ENCODE measurements around the gene C6orf47. TPM values are rescaled to one million over a fixed set of nuclear protein-coding genes. Genes with fewer than 3 reads are reported as not detected.
A peak's percentile ranks its signal among the peaks of the same experiment; 100 is the strongest.

The C6orf47 gene
- total RNA-seq, 1 experiment from 2014 or later: 19.4 TPM

DNA sequence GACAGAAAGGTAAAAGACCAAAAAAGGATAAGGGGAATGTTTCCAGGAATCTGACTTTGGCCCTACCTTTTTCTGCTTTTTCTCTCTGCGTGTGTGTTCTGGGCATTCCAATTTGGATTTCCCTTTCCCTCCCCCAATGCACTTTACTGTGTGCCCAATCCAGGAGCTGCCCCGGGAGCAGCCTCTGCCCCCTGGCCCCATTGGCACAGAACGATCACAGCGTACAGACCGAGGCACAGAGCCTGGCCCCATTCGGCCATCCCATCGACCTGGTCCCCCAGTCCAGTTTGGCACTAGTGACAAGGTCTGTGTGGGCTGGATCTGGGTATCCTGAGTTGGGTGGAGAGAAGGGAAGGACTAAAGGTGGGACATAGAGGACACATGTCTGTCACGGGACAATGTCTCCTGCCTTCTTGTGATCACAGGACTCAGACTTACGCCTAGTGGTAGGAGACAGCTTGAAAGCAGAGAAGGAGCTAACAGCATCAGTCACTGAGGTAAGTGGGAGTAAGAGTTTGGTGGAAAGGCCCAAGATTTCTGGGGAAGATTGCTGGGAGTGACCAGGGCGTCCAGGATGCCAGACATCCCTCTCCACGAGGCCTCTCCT lies 25.5 kb downstream of the C6orf47 start:
- Histone ChIP-seq H3K9me3 (no peaks in the 10 kb centered on the region), H3K36me3 (ENCODE audit: control insufficient read depth, insufficient read depth, low read length) (peaks cover 5% of the 10 kb centered on the region), H3K27me3 (replicated peaks; ENCODE audit: control insufficient read depth, insufficient read depth, low read length) (no peaks in the 10 kb centered on the region), H3K4me3 (ENCODE audit: low read depth, low read length) (no peak overlapping the region), H3K4me1 (no peaks in the 10 kb centered on the region)
- no peak overlapping the region for H3K4me3 Mint-ChIP-seq (ENCODE audit: unreplicated experiment)
- no peaks in the 10 kb centered on the region for H3K4me1 Mint-ChIP-seq (ENCODE audit: low read depth, unreplicated experiment)
- H3K27me3 Mint-ChIP-seq (ENCODE audit: insufficient read depth, unreplicated experiment): no peaks in the 10 kb centered on the region
- BruUV-seq (replicated peaks): no TSS peak
- CTCF ChIA-PET: interaction anchor here (0.6 kb wide), 1 partner anchor 255 kb away, joined by 3 read pairs; no protein-coding TSS in a partner anchor
- no peak for TF ChIP-seq CTCF (IDR thresholded peaks at IDR 0.05; ENCODE audit: insufficient read depth in 1 of 2, low read depth in 1 of 2, low read length in 1 of 2, severe bottlenecking in 1 of 2, unreplicated experiment in 1 of 2)
- DNase-seq: no peak
- intact Hi-C loops (cut with micrococcal nuclease; ENCODE audit: unreplicated experiment): no loop called here
- H3K36me3 Mint-ChIP-seq (ENCODE audit: insufficient read depth, unreplicated experiment): peaks cover 99% of the 10 kb centered on the region
- POLR2A ChIA-PET: interaction anchor here (0.6 kb wide), 1 partner anchor 54 kb away, joined by 3 read pairs; no protein-coding TSS in a partner anchor
- no peak overlapping the region for H3K27ac Mint-ChIP-seq (ENCODE audit: unreplicated experiment)
- no peaks in the 10 kb centered on the region for H3K9me3 Mint-ChIP-seq (ENCODE audit: unreplicated experiment)

DNA sequence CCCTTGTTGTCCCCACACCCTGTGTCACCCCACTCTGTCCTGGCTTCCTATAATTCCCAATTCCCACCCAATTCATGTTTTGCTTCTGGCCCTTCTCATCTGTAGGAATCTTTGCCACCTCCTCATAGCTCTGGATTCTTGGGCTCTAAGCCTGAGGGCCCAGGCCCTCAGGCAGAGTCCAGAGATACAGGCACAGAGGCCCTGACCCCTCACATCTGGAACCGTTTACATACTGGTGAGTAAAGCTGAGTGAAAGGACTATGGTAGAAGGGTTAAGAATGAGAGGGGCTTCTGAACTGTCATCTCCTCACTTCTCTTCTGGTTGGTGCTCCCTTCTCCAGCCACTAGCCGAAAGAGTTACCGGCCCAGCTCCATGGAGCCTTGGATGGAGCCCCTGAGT lies 26.4 kb downstream of the C6orf47 start:
- Mint-ChIP-seq H3K36me3 (ENCODE audit: insufficient read depth, unreplicated experiment) (peaks cover 99% of the 10 kb centered on the region), H3K27ac (ENCODE audit: unreplicated experiment) (peak overlapping the region; percentile 39), H3K9me3 (ENCODE audit: unreplicated experiment) (no peaks in the 10 kb centered on the region), H3K4me3 (ENCODE audit: unreplicated experiment) (no peak overlapping the region), H3K27me3 (ENCODE audit: insufficient read depth, unreplicated experiment) (no peaks in the 10 kb centered on the region), H3K4me1 (ENCODE audit: low read depth, unreplicated experiment) (no peaks in the 10 kb centered on the region)
- Histone ChIP-seq H3K4me3 (ENCODE audit: low read depth, low read length) (no peak overlapping the region), H3K36me3 (ENCODE audit: control insufficient read depth, insufficient read depth, low read length) (peaks cover 4% of the 10 kb centered on the region), H3K4me1 (no peaks in the 10 kb centered on the region), H3K9me3 (no peaks in the 10 kb centered on the region), H3K27me3 (replicated peaks; ENCODE audit: control insufficient read depth, insufficient read depth, low read length) (no peaks in the 10 kb centered on the region)
- no peak for TF ChIP-seq CTCF (IDR thresholded peaks at IDR 0.05; ENCODE audit: insufficient read depth in 1 of 2, low read depth in 1 of 2, low read length in 1 of 2, severe bottlenecking in 1 of 2, unreplicated experiment in 1 of 2)
- CTCF ChIA-PET: no interaction called here
- no TSS peak for BruUV-seq (replicated peaks)
- DNase-seq: no peak
- POLR2A ChIA-PET: interaction anchor here (0.6 kb wide), 1 partner anchor 90 kb away, joined by 4 read pairs; no protein-coding TSS in a partner anchor
- intact Hi-C loops (cut with micrococcal nuclease; ENCODE audit: unreplicated experiment): no loop called here

DNA sequence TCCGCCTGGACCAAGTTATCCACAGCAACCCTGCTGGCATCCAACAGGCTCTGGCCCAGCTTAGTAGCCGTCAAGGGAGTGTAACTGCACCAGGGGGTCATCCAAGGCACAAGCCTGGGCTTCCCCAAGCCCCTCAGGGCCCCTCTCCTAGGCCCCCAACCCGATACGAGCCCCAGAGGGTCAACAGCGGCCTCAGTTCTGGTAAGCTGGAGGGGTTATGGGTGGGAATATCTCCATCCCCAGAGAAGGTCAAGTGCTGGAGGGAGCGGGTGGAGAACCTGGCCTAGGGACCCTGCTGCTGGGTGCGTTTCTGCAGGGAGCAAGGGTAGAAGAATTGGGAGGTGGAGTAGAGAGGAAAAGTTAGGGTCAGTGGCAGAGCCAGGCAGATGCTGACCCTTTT lies 27.1 kb downstream of the C6orf47 start:
- Histone ChIP-seq H3K4me3 (ENCODE audit: low read depth, low read length) (no peak overlapping the region), H3K4me1 (no peaks in the 10 kb centered on the region), H3K36me3 (ENCODE audit: control insufficient read depth, insufficient read depth, low read length) (peaks cover 3% of the 10 kb centered on the region), H3K9me3 (no peaks in the 10 kb centered on the region), H3K27me3 (replicated peaks; ENCODE audit: control insufficient read depth, insufficient read depth, low read length) (no peaks in the 10 kb centered on the region)
- Mint-ChIP-seq H3K4me3 (ENCODE audit: unreplicated experiment) (no peak overlapping the region), H3K4me1 (ENCODE audit: low read depth, unreplicated experiment) (no peaks in the 10 kb centered on the region), H3K9me3 (ENCODE audit: unreplicated experiment) (no peaks in the 10 kb centered on the region), H3K27ac (ENCODE audit: unreplicated experiment) (no peak overlapping the region), H3K36me3 (ENCODE audit: insufficient read depth, unreplicated experiment) (peaks cover 96% of the 10 kb centered on the region), H3K27me3 (ENCODE audit: insufficient read depth, unreplicated experiment) (no peaks in the 10 kb centered on the region)
- no peak for DNase-seq
- ChIA-PET POLR2A (no interaction called here), CTCF (no interaction called here)
- no peak for TF ChIP-seq CTCF (IDR thresholded peaks at IDR 0.05; ENCODE audit: insufficient read depth in 1 of 2, low read depth in 1 of 2, low read length in 1 of 2, severe bottlenecking in 1 of 2, unreplicated experiment in 1 of 2)
- BruUV-seq (replicated peaks): no TSS peak
- intact Hi-C loops (cut with micrococcal nuclease; ENCODE audit: unreplicated experiment): no loop called here

Data from Caco-2 (cell line).